D721Med (cell line): Measurements from ENCODE around the gene TBX21.

Experiments
- DNase-seq: peaks from one replicate; pipeline ENCODE4 v3.0.0; 2011; ENCODE audit warnings: low spot score; ENCODE audit not compliant: insufficient read length
- FAIRE-seq: peaks from 2 replicates; lab custom pipeline; 2011; peaks lifted over from hg19 to GRCh38; lab: Jason Lieb, UNC
- CTCF ChIP-seq: IDR thresholded peaks from 2 replicates; pipeline ENCODE4 v1.5.1; 2012; ENCODE audit warnings: mild to moderate bottlenecking, control low read depth; ENCODE audit not compliant: insufficient read depth; ENCODE audit errors: missing control alignments

Gene TBX21

GRCh38 chr17:47721725-47722124 is 11.3 kb upstream of the TBX21 start:
- FAIRE-seq (no peak), DNase-seq (no peak)
- no peak for TF ChIP-seq CTCF

- FAIRE-seq (no peak), DNase-seq (no peak)
- TF ChIP-seq CTCF, result no peak
Observed at GRCh38 chr17:47724705-47725104, 8.3 kb upstream of the TBX21 start.

- DNase-seq, result no peak
- TF ChIP-seq CTCF, result no peak
- FAIRE-seq, result no peak
Observed at GRCh38 chr17:47725446-47726111, 7.5 kb upstream of the TBX21 start.

GRCh38 chr17:47726796-47727703 is 6.0 kb upstream of the TBX21 start:
- no peak for TF ChIP-seq CTCF
- FAIRE-seq (no peak), DNase-seq (no peak)

GRCh38 chr17:47727704-47728036 is 5.4 kb upstream of the TBX21 start:
- FAIRE-seq (no peak), DNase-seq (no peak)
- TF ChIP-seq CTCF, result no peak

- DNase-seq, result no peak
Observed at GRCh38 chr17:47728214-47728877, 4.7 kb upstream of the TBX21 start.

More at GRCh38 chr17:47728214-47728877, 4.7 kb upstream of the TBX21 start:
- no peak for FAIRE-seq
- no peak for TF ChIP-seq CTCF
